LNCAP (cell line): Measurements from ENCODE around the gene SIX4.

ENCODE experiments used
- CTCF ChIP-seq: fragments of 450-650 bp; IDR thresholded peaks from 2 replicates; pipeline ENCODE4 v1.5.1; 2017; ENCODE audit warnings: mild to moderate bottlenecking

Gene SIX4

DNA sequence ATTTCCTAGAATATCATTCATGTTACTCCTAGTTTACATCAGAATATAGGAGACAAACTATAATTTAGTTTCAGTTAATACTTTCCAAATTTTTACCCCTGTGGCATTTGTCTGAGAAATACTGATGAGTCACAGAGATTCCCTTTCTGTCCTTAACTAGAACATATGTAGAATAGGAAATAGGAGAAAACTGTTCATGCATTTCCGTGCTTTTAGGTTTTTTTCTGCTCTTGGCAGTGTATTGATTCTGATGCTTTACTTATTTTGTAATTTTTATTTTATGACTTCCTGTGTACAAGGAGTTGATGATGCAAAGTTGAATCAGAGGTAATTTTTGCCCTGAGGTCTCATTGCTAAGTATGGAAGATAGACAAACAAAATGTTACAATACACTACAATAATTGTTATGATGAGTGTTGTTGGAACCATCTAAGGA is 33.4 kb upstream of the SIX4 start:
- TF ChIP-seq CTCF = no peak

DNA sequence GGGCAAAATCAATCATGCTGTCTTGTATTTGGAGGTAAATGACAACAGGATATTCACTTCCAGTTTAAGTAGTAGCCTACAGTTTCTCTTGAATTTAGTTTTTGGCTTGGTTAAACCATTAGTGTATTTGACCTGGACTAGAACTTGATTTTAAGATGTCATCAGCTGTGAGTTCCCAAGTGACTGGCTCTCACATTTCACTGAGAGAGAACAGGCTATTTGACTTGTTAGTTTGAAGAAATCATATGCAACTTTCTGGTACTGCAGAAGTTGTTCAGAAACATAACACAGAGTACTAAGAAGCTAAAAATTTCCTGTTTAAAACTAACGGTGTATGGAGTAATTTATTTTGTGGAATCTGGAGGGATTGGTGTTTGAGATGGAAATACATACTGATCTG is 32.7 kb upstream of the SIX4 start:
- no peak for TF ChIP-seq CTCF

GRCh38 chr14:60753264-60754119 is 29.3 kb upstream of the SIX4 start:
- TF ChIP-seq CTCF = no peak

- TF ChIP-seq CTCF = no peak
Observed at GRCh38 chr14:60744566-60744965, 20.4 kb upstream of the SIX4 start.

GRCh38 chr14:60738843-60739508 is 14.8 kb upstream of the SIX4 start:
- TF ChIP-seq CTCF = no peak

- no peak for TF ChIP-seq CTCF
Observed at GRCh38 chr14:60736494-60736893, 12.3 kb upstream of the SIX4 start.

GRCh38 chr14:60735416-60735815 is 11.3 kb upstream of the SIX4 start:
- TF ChIP-seq CTCF = no peak
